ENCODE results near the gene EAF2. TPM values are rescaled to one million over a fixed set of nuclear protein-coding genes. Genes with fewer than 3 reads are reported as not detected.
A peak's percentile ranks its signal among the peaks of the same experiment; 100 is the strongest.

Gene EAF2
- total and polyA plus RNA-seq, 2 donors (not counting 3 experiments of a cell fraction or from before 2014, with no cell fraction given): 0.63 to 1.5 TPM

GRCh38 chr3:121786485-121786884 lies 48.5 kb upstream of the EAF2 start:
- BruUV-seq (replicated peaks): no TSS peak
- no peak overlapping the region for H2AFZ ChIP-seq (ENCODE audit: low read depth, low read length)
- CTCF ChIA-PET: interaction anchor here (1.9 kb wide), 1 partner anchor 57 kb away, joined by 6 read pairs; no protein-coding TSS in a partner anchor
- H3K9me1 ChIP-seq (replicated peaks; ENCODE audit: control insufficient read depth, extremely low read depth, insufficient read depth, low read length): no peaks in the 10 kb centered on the region
- H3K36me3 ChIP-seq (ENCODE audit: control insufficient read depth in 2 of 2, extremely low read depth in 1 of 2, insufficient read depth in 2 of 2, low read length in 2 of 2): peaks cover 2 to 3% of the 10 kb centered on the region in 2 experiments
- intact Hi-C loops (cut with micrococcal nuclease) (no loop called here), dilution Hi-C loops (cut with MboI; ENCODE audit: extremely low pct_ligation_motif_present, low sequenced_read_pairs) (no loop called here)
- H3K27ac ChIP-seq (ENCODE audit: insufficient read depth, low read depth, low read length): no peak overlapping the region
- no peaks in the 10 kb centered on the region for H4K20me1 ChIP-seq (replicated peaks; ENCODE audit: control insufficient read depth, extremely low read depth, insufficient read depth, low read length)
- no peaks in the 10 kb centered on the region for H3K27me3 ChIP-seq (ENCODE audit: control insufficient read depth in 2 of 2, insufficient read depth in 2 of 2, low read length in 2 of 2)
- FAIRE-seq (no peak), DNase-seq (ENCODE audit: low read depth, low spot score) (peak; percentile 32)
- TF ChIP-seq GATA2 (IDR thresholded peaks at IDR 0.05; ENCODE audit: insufficient read depth, insufficient read length, low read depth, low read length): no peak
- TF ChIP-seq CTCF (IDR thresholded peaks at IDR 0.05; ENCODE audit: extremely low read depth in 1 of 2, insufficient read depth in 1 of 2, low read depth in 1 of 2, low read length in 2 of 2): no peak
- TF ChIP-seq POLR2AphosphoS5 (IDR thresholded peaks at IDR 0.05; ENCODE audit: insufficient read depth, low read depth, low read length): no peak
- peak; percentile 28 for TF ChIP-seq FOS (IDR thresholded peaks at IDR 0.05; ENCODE audit: borderline replicate concordance, insufficient read depth, low read length)
- no peak for TF ChIP-seq MYC (IDR thresholded peaks at IDR 0.05; ENCODE audit: low read depth, low read length)
- no peak for TF ChIP-seq EZH2 (IDR thresholded peaks at IDR 0.05; ENCODE audit: borderline replicate concordance, low read depth, low read length, severe bottlenecking)
- H3K4me2 ChIP-seq (ENCODE audit: insufficient read depth, low read length): no peak overlapping the region
- H3K4me1 ChIP-seq (ENCODE audit: control insufficient read depth, extremely low read depth, insufficient read depth, low read length): peaks cover 4% of the 10 kb centered on the region
- H3K9me3 ChIP-seq (replicated peaks; ENCODE audit: control insufficient read depth, insufficient read depth, low read length): no peaks in the 10 kb centered on the region
- H3K9ac ChIP-seq (replicated peaks; ENCODE audit: extremely low read depth, insufficient read depth, low read length): no peak overlapping the region
- POLR2A ChIA-PET: no interaction called here
- H3K4me3 ChIP-seq (replicated peaks in 1 of 3; ENCODE audit: insufficient read depth in 1 of 3, low read depth in 1 of 3, low read length in 3 of 3): no peak overlapping the region
- no peaks in the 10 kb centered on the region for H3K79me2 ChIP-seq (ENCODE audit: control insufficient read depth, insufficient read depth, low read length)
